GM12874 (cell line): ENCODE measurements around the gene HTATSF1.

Experiments
- CTCF ChIP-seq: IDR thresholded peaks from 2 replicates; pipeline ENCODE4 v1.5.1; 2011; ENCODE audit warnings: low read depth, mild to moderate bottlenecking, control low read depth, low read length, moderate library complexity; ENCODE audit not compliant: insufficient read depth

The HTATSF1 gene

GRCh38 chrX:136497556-136498052 lies at the start of gene HTATSF1:
Gene HTATSF1, plus strand, starts transcription at chrX:136497592. Its CDS starts 93 bp downstream, at chrX:136497685.
- TF ChIP-seq CTCF = no peak

- no peak for TF ChIP-seq CTCF
Observed at GRCh38 chrX:136447968-136448367, 49.4 kb upstream of the HTATSF1 start.

GRCh38 chrX:136450050-136450830 lies 47.2 kb upstream of the HTATSF1 start:
- TF ChIP-seq CTCF = no peak

- TF ChIP-seq CTCF = no peak
Observed at GRCh38 chrX:136452614-136453013, 44.8 kb upstream of the HTATSF1 start.

GRCh38 chrX:136453114-136453513 lies 44.3 kb upstream of the HTATSF1 start:
- no peak for TF ChIP-seq CTCF

GRCh38 chrX:136453771-136454170 lies 43.6 kb upstream of the HTATSF1 start:
- TF ChIP-seq CTCF = no peak

GRCh38 chrX:136456133-136456532 lies 41.3 kb upstream of the HTATSF1 start:
- no peak for TF ChIP-seq CTCF
